HG03571 (cell line): ENCODE measurements around the gene RBM18.

Source experiments
- ATAC-seq: cut with Tn5 transposase; IDR thresholded peaks from one replicate; pipeline ENCODE4 v1.9.1; 2021; ENCODE audit not compliant: unreplicated experiment

Gene RBM18

GRCh38 chr9:122223435-122223834, 41.2 kb downstream of the RBM18 start:
- no peak for ATAC-seq

GRCh38 chr9:122222791-122223190, 41.8 kb downstream of the RBM18 start:
- no peak for ATAC-seq

GRCh38 chr9:122221183-122221811, 43.3 kb downstream of the RBM18 start:
- ATAC-seq: no peak

- no peak for ATAC-seq
Measured at GRCh38 chr9:122220673-122221182, 43.9 kb downstream of the RBM18 start.

GRCh38 chr9:122219856-122220672, 44.6 kb downstream of the RBM18 start:
- no peak for ATAC-seq

GRCh38 chr9:122218935-122219855, 45.4 kb downstream of the RBM18 start:
- ATAC-seq: no peak

GRCh38 chr9:122218071-122218934, 46.3 kb downstream of the RBM18 start:
- ATAC-seq: no peak

GRCh38 chr9:122217640-122218039, 47.0 kb downstream of the RBM18 start:
- no peak for ATAC-seq

GRCh38 chr9:122216798-122217418, 47.7 kb downstream of the RBM18 start:
- ATAC-seq: no peak

GRCh38 chr9:122216138-122216797, 48.4 kb downstream of the RBM18 start:
- ATAC-seq: no peak

- ATAC-seq: no peak
Measured at GRCh38 chr9:122215663-122216062, 49.0 kb downstream of the RBM18 start.

GRCh38 chr9:122214507-122214906, 50.1 kb downstream of the RBM18 start:
- ATAC-seq: no peak

GRCh38 chr9:122213589-122214413, 50.8 kb downstream of the RBM18 start:
- no peak for ATAC-seq

GRCh38 chr9:122213102-122213588, 51.5 kb downstream of the RBM18 start:
- ATAC-seq: no peak

- no peak for ATAC-seq
Measured at GRCh38 chr9:122212473-122213004, 52.1 kb downstream of the RBM18 start.

GRCh38 chr9:122209451-122209850, 55.2 kb downstream of the RBM18 start:
- no peak for ATAC-seq

- no peak for ATAC-seq
Measured at GRCh38 chr9:122207096-122207495, 57.5 kb downstream of the RBM18 start.
